GM23338 (cell line): ENCODE measurements around the gene CDK3. TPM values are rescaled to one million over a fixed set of nuclear protein-coding genes. Genes with fewer than 3 reads are reported as not detected.

Source experiments
- ATAC-seq: fragments of 200-7000 bp; cut with Tn5 transposase; 3 replicates; pipeline ENCODE4 v1.9.1; 2020
- DNase-seq: peaks from one replicate; pipeline ENCODE4 v3.0.0-alpha.2; 2015; ENCODE audit warnings: low spot score
- H2AFZ ChIP-seq: fragments of 200-600 bp; sonication (generic); 2 replicates; pipeline ENCODE4 v1.8.0; 2016; ENCODE audit warnings: antibody characterized with exemption, mild to moderate bottlenecking, moderate library complexity
- H3F3A ChIP-seq: fragments of 200-600 bp; sonication (generic); replicated peaks from 2 replicates; pipeline ENCODE4 v1.8.0; 2017; ENCODE audit warnings: antibody characterized with exemption, mixed run types, low read depth
- H3K27ac ChIP-seq: fragments of 200-600 bp; sonication (generic); 2 replicates; pipeline ENCODE4 v1.6.1; 2016; ENCODE audit warnings: low read depth
- H3K27me3 ChIP-seq: fragments of 200-600 bp; sonication (generic); 2 replicates; pipeline ENCODE4 v1.8.0; 2016; ENCODE audit warnings: mild to moderate bottlenecking, mixed run types, moderate library complexity; ENCODE audit not compliant: insufficient read depth
- H3K36me3 ChIP-seq: fragments of 200-600 bp; sonication (generic); 2 replicates; pipeline ENCODE4 v1.8.0; 2016; ENCODE audit warnings: mild to moderate bottlenecking; ENCODE audit not compliant: insufficient read depth
- H3K4me1 ChIP-seq: fragments of 200-600 bp; sonication (generic); 2 replicates; pipeline ENCODE4 v1.8.0; 2016; ENCODE audit warnings: mild to moderate bottlenecking, moderate library complexity; ENCODE audit not compliant: insufficient read depth
- H3K4me2 ChIP-seq: fragments of 200-600 bp; sonication (generic); 2 replicates; pipeline ENCODE4 v1.7.1; 2017; ENCODE audit warnings: mixed run types
- H3K4me3 ChIP-seq: fragments of 200-600 bp; sonication (generic); 2 replicates; pipeline ENCODE4 v1.6.1; 2016; ENCODE audit warnings: mixed run types
- H3K79me2 ChIP-seq: fragments of 200-600 bp; sonication (generic); replicated peaks from 2 replicates; pipeline ENCODE4 v1.8.0; 2017; ENCODE audit warnings: mild to moderate bottlenecking; ENCODE audit not compliant: insufficient read depth
- H3K9me2 ChIP-seq: fragments of 200-600 bp; sonication (generic); 2 replicates; pipeline ENCODE4 v1.8.0; 2017; ENCODE audit not compliant: insufficient read depth
- H4K20me1 ChIP-seq: fragments of 200-600 bp; sonication (generic); replicated peaks from 2 replicates; pipeline ENCODE4 v1.8.0; 2017; ENCODE audit warnings: mild to moderate bottlenecking; ENCODE audit not compliant: insufficient read depth
- H3K27ac Mint-ChIP-seq: 2 replicates; pipeline ENCODE4 v1.8.0; 2020; ENCODE audit warnings: inconsistent platforms, mild to moderate bottlenecking, moderate library complexity, mixed read lengths
- H3K27me3 Mint-ChIP-seq: 3 replicates; pipeline ENCODE4 v1.8.0; 2022; ENCODE audit warnings: low read depth, mild to moderate bottlenecking, moderate library complexity, mixed read lengths, inconsistent platforms; ENCODE audit not compliant: insufficient read depth, poor library complexity
- H3K36me3 Mint-ChIP-seq: 3 replicates; pipeline ENCODE4 v1.8.0; 2021; ENCODE audit warnings: low read depth, mild to moderate bottlenecking, inconsistent platforms, moderate library complexity, mixed read lengths
- H3K4me1 Mint-ChIP-seq: 3 replicates; pipeline ENCODE4 v1.8.0; 2020; ENCODE audit warnings: mild to moderate bottlenecking, inconsistent platforms, mixed read lengths
- H3K4me3 Mint-ChIP-seq: 3 replicates; pipeline ENCODE4 v1.8.0; 2021; ENCODE audit warnings: moderate library complexity, mild to moderate bottlenecking, inconsistent platforms, mixed read lengths
- H3K9me3 Mint-ChIP-seq: 3 replicates; pipeline ENCODE4 v1.8.0; 2020; ENCODE audit warnings: moderate library complexity, mild to moderate bottlenecking, inconsistent platforms, mixed read lengths
- CREB1 ChIP-seq: fragments of 250-450 bp; sonication (Bioruptor Pico); IDR thresholded peaks from 2 replicates; pipeline ENCODE4 v1.5.0; 2020; ENCODE audit warnings: low read depth, mild to moderate bottlenecking, moderate library complexity
- EZH2 ChIP-seq: fragments of 200-600 bp; sonication (generic); IDR thresholded peaks from one replicate; pipeline ENCODE4 v1.8.0; 2017; ENCODE audit warnings: antibody characterized with exemption, mild to moderate bottlenecking, low read depth; ENCODE audit not compliant: unreplicated experiment
- EZH2phosphoT487 ChIP-seq: fragments of 200-600 bp; sonication (generic); IDR thresholded peaks from one replicate; pipeline ENCODE4 v1.8.1; 2018; ENCODE audit warnings: antibody characterized with exemption; ENCODE audit not compliant: unreplicated experiment
- JUNB ChIP-seq: IDR thresholded peaks from one replicate; pipeline ENCODE4 v1.6.1; 2016; ENCODE audit warnings: antibody characterized with exemption; ENCODE audit not compliant: unreplicated experiment
- NANOG ChIP-seq: IDR thresholded peaks from 2 replicates; pipeline ENCODE4 v1.6.1; 2016; ENCODE audit warnings: antibody characterized with exemption, borderline replicate concordance
- REST ChIP-seq: IDR thresholded peaks from one replicate; pipeline ENCODE4 v1.6.1; 2018; ENCODE audit warnings: antibody characterized with exemption; ENCODE audit not compliant: unreplicated experiment
- STAT1 ChIP-seq: IDR thresholded peaks from one replicate; pipeline ENCODE4 v1.6.1; 2016; ENCODE audit warnings: antibody characterized with exemption; ENCODE audit not compliant: unreplicated experiment
- ZNF114 ChIP-seq: fragments of 250-450 bp; sonication (Bioruptor Pico); IDR thresholded peaks from 2 replicates; pipeline ENCODE4 v1.5.0; 2020; ENCODE audit warnings: mild to moderate bottlenecking, moderate library complexity
- ZNF331 ChIP-seq: fragments of 250-450 bp; sonication (Bioruptor Pico); IDR thresholded peaks from 2 replicates; pipeline ENCODE4 v1.5.0; 2020; ENCODE audit warnings: low read depth, mild to moderate bottlenecking, moderate library complexity
- ZNF462 ChIP-seq: fragments of 250-450 bp; sonication (Bioruptor Pico); IDR thresholded peaks from 2 replicates; pipeline ENCODE4 v1.5.0; 2020; ENCODE audit warnings: mild to moderate bottlenecking, moderate library complexity
- polyA plus RNA-seq: library from polyadenylated mRNA; unstranded; fragments of >200 nt; fragmentation: Nextera tagmentation; extraction: Ambion mirVana; gene quantifications from 2 replicates; pipeline ENCODE4 v1.2.1, GENCODE V29; 2016
- total RNA-seq: library from RNA; depleted of rRNA; stranded (reverse); fragments of >200 nt; shearing (Covaris generic); gene quantifications from 2 replicates; pipeline ENCODE4 v1.2.3, GENCODE V29; 2014
- TF ChIP-seq, protein P1 (sequence below): IDR thresholded peaks from 2 replicates; pipeline ENCODE4 v1.6.1; 2016; ENCODE audit warnings: antibody characterized with exemption
- TF ChIP-seq, protein P2 (sequence below), 2 experiments: fragments of 200-600 bp in 1 of 2; sonication (generic) in 1 of 2; conservative IDR thresholded peaks; 2 replicates each; pipeline versions ENCODE4 v1.5.1 to v1.6.1; 2016 to 2017; ENCODE audit warnings: antibody characterized with exemption in 2 of 2, low read depth in 2 of 2, mild to moderate bottlenecking in 2 of 2, moderate library complexity in 1 of 2

CDK3 gene
- total and polyA plus RNA-seq, 2 experiments from 2014 or later, result 7.9 to 10.2 TPM

GRCh38 chr17:76022973-76023899 is 22.6 kb downstream of the CDK3 start:
- no peaks in the 10 kb centered on the region for H3K36me3 ChIP-seq

More at GRCh38 chr17:76022973-76023899, 22.6 kb downstream of the CDK3 start:
- Histone ChIP-seq H3K9me2 (no peaks in the 10 kb centered on the region), H3K27ac (no peak overlapping the region), H3K4me2 (no peak overlapping the region), H4K20me1 (no peaks in the 10 kb centered on the region), H3K4me1 (no peaks in the 10 kb centered on the region), H3K79me2 (no peaks in the 10 kb centered on the region), H3F3A (no peaks in the 10 kb centered on the region), H3K27me3 (no peaks in the 10 kb centered on the region), H3K4me3 (no peak overlapping the region), H2AFZ (no peak overlapping the region)
- no peak overlapping the region; the same call in 2 of the 3 replicates for H3K4me3 Mint-ChIP-seq
- H3K27me3 Mint-ChIP-seq, result peaks cover 2% of the 10 kb centered on the region
- H3K4me1 Mint-ChIP-seq, result peaks cover 6% of the 10 kb centered on the region; the same call in 1 of the 3 replicates
- H3K9me3 Mint-ChIP-seq, result no peaks in the 10 kb centered on the region
- H3K27ac Mint-ChIP-seq, result no peak overlapping the region
- TF ChIP-seq ZNF331 (CRISPR knock-in tag), result no peak
- TF ChIP-seq STAT1, result no peak
- TF ChIP-seq, protein P1, sequence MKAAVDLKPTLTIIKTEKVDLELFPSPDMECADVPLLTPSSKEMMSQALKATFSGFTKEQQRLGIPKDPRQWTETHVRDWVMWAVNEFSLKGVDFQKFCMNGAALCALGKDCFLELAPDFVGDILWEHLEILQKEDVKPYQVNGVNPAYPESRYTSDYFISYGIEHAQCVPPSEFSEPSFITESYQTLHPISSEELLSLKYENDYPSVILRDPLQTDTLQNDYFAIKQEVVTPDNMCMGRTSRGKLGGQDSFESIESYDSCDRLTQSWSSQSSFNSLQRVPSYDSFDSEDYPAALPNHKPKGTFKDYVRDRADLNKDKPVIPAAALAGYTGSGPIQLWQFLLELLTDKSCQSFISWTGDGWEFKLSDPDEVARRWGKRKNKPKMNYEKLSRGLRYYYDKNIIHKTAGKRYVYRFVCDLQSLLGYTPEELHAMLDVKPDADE, result no peak
- no peak for TF ChIP-seq ZNF114 (CRISPR knock-in tag)
- TF ChIP-seq CREB1, result no peak
- TF ChIP-seq ZNF462 (CRISPR knock-in tag), result no peak
- no peak for TF ChIP-seq JUNB
- no peak for TF ChIP-seq REST
- TF ChIP-seq, protein P2, sequence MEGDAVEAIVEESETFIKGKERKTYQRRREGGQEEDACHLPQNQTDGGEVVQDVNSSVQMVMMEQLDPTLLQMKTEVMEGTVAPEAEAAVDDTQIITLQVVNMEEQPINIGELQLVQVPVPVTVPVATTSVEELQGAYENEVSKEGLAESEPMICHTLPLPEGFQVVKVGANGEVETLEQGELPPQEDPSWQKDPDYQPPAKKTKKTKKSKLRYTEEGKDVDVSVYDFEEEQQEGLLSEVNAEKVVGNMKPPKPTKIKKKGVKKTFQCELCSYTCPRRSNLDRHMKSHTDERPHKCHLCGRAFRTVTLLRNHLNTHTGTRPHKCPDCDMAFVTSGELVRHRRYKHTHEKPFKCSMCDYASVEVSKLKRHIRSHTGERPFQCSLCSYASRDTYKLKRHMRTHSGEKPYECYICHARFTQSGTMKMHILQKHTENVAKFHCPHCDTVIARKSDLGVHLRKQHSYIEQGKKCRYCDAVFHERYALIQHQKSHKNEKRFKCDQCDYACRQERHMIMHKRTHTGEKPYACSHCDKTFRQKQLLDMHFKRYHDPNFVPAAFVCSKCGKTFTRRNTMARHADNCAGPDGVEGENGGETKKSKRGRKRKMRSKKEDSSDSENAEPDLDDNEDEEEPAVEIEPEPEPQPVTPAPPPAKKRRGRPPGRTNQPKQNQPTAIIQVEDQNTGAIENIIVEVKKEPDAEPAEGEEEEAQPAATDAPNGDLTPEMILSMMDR (conservative IDR thresholded peaks at IDR 0.05; ENCODE audit: low read depth in 2 of 2), result no peak
- TF ChIP-seq EZH2phosphoT487, result no peak
- TF ChIP-seq NANOG, result no peak
- no peak for TF ChIP-seq EZH2
- DNase-seq, result no peak
- H3K36me3 Mint-ChIP-seq, result no peaks in the 10 kb centered on the region
- no peak for ATAC-seq
